Left forelimb (tissue), 1 donor: ENCODE measurements around the gene NECAB3.

Experiments used
- DNase-seq: peaks from one replicate; pipeline ENCODE4 v3.0.0-alpha.2; 2018; ENCODE audit warnings: low spot score

Gene NECAB3

GRCh38 chr20:33676652-33677645, 2.7 kb upstream of the NECAB3 start:
- DNase-seq: no peak

- no peak for DNase-seq
Observed at GRCh38 chr20:33676121-33676520, 1.9 kb upstream of the NECAB3 start.

GRCh38 chr20:33675136-33675959, 1.1 kb upstream of the NECAB3 start:
- DNase-seq: no peak

GRCh38 chr20:33673410-33674293, 576 bp downstream of the NECAB3 start:
- DNase-seq: no peak

GRCh38 chr20:33673114-33673409, 1.2 kb downstream of the NECAB3 start:
- no peak for DNase-seq

GRCh38 chr20:33672426-33673113, 1.7 kb downstream of the NECAB3 start:
- no peak for DNase-seq

GRCh38 chr20:33671573-33672288, 2.5 kb downstream of the NECAB3 start:
- no peak for DNase-seq

- no peak for DNase-seq
Observed at GRCh38 chr20:33670715-33671499, 3.3 kb downstream of the NECAB3 start.

GRCh38 chr20:33669873-33670640, 4.2 kb downstream of the NECAB3 start:
- no peak for DNase-seq

GRCh38 chr20:33669224-33669623, 5.0 kb downstream of the NECAB3 start:
- DNase-seq: no peak

GRCh38 chr20:33668466-33669155, 5.6 kb downstream of the NECAB3 start:
- no peak for DNase-seq

GRCh38 chr20:33667676-33668465, 6.4 kb downstream of the NECAB3 start:
- peak; percentile 86 for DNase-seq

- no peak for DNase-seq
Observed at GRCh38 chr20:33667245-33667675, 7.0 kb downstream of the NECAB3 start.

GRCh38 chr20:33666293-33667244, 7.7 kb downstream of the NECAB3 start, which contains the start of gene ACTL10:
Gene ACTL10 (plus strand): TSS chr20:33666943. CDS start chr20:33667498, 555 bp downstream.
- DNase-seq: peak; percentile 90

- DNase-seq: no peak
Observed at GRCh38 chr20:33664762-33665144, 9.5 kb downstream of the NECAB3 start.

- no peak for DNase-seq
Observed at GRCh38 chr20:33664085-33664761, 10.0 kb downstream of the NECAB3 start.
